ENCODE results near the gene NUP98.

DNA sequence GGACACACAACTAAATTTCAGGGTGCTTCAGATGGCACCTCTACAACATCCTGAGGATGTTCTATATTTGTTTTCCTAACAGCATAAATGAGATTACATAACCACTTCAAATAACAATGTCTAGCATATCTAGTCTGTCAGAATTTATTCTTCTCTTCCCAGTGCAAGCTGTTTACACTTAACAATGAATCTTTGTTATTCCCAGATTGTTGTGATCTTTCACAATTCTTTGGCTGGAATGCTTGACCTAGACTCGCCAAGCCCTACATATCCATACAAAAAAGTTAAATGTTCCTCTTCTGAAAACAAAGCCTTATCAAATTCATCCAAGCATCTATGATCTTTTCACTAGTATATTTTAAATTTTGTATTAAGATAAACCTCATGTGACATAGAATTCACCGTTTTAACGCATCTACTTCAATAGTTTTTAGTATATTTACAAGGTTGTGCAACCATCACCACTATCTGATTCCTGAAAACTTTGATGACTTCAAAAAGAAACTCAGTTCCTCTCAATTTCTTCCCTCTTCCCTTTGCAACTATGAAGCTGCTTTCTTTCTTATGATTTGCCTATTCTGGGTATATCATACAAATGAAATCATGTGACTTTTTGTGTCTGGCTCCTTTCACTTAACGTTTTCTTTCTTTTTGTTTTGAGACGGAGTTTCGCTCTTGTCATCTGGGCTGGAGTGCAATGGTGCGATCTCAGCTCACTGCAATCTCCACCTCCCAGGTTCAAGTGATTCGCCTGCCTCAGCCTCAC lies 64.5 kb downstream of the NUP98 start:
- no peak for TF ChIP-seq EZH2 (IDR thresholded peaks at IDR 0.05)
- TF ChIP-seq POLR2AphosphoS5 (IDR thresholded peaks at IDR 0.05; ENCODE audit: borderline replicate concordance, low read depth, low read length), result no peak
- TF ChIP-seq FOXP2 (optimal IDR thresholded peaks at IDR 0.05; ENCODE audit: control extremely low read depth, extremely low read length, insufficient read depth), result no peak

Data from SK-N-MC (cell line).